GM18861 (cell line): ENCODE results near the gene IQCH.

Source experiments
- ATAC-seq: cut with Tn5 transposase; IDR thresholded peaks from one replicate; pipeline ENCODE4 v1.9.1; 2021; ENCODE audit not compliant: unreplicated experiment

IQCH gene

DNA sequence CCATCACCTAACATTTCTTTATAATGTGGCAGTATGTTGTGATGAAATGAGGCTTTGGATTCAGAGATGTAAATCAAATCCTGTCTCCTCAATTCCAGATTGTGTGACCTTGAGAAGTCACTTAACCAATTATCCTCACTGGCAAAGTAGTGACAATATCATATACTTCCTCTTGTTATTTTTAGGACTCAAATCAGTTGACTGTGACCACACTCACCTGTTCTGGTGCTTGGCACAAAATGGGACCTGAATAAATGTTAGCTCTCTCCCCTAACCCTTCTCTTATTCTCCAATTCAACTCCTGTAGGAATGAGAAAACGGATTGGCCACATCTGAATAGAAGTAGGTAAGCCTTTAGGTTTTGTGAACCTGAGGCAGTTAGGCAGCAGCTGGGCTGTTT lies 42.1 kb downstream of the IQCH start:
- no peak for ATAC-seq

DNA sequence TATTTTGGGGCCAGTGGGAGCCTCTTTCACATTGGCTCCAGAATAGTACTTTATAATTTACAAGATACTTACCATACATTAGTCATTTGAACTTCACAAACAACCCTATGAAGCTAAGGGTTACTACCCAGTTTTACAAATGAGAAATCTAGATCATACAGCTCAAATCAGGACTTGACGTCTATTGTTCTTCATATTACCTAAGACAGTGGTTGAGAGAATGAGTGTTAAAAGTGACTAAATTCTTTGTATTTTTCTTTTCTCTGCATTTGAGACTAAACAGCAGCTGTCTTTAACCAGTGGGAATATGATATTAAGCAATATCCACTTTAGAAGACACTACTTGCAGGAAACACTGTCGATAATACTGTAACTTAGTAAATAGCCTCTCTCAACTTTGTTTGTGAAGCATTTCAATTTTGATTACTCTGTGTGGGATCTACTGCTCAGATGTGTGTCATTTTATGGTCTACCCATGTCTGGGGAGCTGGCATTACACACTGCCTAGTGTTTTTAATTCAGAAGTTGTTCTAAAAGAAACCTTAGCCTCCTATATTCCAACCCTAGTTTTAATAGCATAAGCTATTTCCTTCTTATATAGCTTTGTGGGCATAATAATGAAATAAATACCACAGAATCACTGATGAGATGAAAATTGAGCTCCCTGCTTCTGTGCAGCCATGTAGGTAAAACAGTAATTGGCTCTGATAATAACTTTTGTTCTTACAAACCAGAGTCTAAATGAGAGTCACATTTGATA lies 45.9 kb downstream of the IQCH start:
- ATAC-seq, result no peak

DNA sequence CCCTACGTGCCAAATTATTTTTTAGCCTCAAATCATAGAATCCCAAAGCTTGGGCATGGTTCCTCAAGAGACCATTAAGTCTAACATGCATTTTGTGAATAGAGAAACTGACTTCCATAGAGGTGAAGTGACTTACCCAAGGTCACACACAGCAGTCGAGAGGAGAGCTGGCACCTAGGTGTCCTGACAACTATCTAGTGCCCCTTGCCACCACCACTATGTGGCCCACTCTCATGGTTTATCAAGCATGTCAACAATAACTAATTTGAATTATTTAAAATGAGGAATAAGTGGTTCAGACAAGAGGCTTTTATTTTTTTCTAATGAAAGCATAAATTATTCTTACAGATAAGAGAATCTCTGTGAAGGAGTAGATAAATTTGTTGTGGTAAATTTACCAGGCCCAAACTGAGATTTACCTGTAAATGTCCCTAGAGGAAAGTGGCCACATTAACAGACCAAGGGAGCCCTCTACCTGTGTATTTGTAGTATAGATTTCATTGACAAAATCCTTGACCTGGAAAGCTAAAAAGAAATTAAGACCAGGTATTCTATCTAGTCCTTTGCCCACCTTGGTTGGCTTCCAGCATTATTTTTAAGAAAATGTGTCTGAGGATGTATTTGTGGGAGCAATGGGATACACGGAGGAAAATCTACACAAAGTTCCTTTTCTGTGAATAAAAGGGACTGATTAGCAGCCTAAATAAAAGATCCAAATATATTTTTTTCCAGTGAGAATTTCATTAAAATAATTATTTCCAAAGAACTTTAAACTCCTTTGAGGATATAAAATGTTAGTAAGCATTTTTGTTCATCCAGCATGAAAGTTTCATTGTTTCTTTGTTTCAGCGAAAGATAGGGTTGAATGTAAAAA lies 49.1 kb downstream of the IQCH start:
- ATAC-seq, result no peak

DNA sequence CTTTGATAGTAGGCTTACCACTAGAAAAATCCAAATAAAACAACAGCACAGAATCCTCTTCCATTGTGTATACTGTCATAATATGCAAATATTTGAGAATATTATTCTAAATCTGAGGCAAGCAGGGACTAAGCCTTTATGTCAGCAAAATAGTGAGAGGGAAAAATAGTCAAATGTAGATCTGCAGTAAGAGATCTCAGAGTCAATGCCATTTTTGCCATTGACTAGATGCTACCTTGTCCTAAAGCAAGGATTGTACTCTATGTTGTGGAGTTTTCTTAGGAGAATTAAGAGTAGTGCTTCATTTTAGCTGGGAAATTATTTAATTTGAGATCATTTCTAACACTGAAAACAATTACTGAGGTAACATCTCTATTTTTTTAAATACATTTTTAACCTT lies 50.2 kb downstream of the IQCH start:
- ATAC-seq, result no peak

DNA sequence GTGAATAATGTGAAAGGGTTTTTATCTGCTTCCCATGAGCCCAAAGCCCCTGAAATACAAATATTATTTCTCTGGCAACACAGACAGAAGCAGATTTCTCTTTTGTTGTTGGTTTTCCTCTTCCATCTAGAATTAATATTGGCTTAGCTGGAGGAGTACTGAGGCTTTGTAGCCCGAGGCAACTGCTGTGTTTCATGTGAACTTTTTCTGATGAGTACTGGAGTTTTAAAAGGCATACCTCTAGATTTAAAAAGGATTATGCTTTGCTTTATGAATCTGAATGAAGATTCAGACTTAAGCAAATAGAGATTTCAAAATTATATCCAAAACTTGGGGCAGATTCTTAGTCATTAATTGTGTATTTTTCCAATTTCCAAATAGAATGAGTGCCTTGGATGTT lies 50.9 kb downstream of the IQCH start:
- no peak for ATAC-seq

DNA sequence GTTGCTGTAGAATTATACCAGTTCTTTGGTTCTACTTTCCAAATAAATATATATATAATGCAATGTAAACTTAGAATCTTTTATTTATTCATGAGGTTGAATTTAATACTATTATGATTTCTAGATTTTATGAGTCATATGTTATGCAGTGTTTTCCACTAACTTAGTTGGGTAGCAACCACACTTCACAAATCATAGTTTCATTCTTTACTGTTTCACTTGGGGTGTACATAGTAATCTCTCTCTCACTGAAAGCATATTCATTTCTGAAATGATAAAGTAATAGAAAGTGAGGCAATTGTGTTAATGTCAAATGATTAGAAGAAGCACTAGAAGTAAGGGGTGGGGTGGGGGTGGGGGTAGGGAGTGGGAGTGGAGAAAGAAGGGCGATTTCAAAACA lies 52.6 kb downstream of the IQCH start:
- no peak for ATAC-seq

DNA sequence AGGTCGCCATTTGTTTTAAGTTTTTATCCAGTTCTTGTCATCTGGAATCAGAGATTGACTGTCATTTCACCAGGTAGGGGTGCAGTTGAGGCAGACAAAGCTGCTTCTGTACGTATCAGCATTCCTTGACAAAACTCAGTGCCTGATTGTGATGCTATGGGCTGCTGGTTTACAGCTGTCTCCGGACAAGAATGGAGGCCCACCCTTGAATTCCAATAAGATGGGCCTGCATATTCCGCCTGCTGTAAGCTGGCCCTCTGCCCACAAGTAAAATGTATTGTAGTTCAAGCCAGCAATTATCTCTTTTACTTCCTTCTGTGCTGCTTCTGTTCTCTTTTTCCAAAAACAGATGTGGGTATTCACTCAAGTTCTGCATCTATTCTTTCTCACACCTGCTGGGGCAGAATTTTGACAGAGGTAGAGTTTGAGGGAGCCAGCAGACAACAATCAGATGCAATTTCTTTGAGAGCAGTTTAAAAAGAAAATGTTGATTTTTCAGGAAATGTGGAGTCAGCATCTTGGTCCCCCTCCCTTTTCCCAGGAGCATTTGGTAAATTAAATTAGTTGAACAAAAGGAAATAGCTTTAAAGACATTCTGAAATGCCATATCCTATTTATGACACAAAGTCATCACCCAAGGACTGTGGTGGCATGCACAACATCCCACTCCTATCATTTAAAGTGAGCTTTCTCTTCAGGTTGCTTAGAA lies 53.5 kb downstream of the IQCH start:
- no peak for ATAC-seq

DNA sequence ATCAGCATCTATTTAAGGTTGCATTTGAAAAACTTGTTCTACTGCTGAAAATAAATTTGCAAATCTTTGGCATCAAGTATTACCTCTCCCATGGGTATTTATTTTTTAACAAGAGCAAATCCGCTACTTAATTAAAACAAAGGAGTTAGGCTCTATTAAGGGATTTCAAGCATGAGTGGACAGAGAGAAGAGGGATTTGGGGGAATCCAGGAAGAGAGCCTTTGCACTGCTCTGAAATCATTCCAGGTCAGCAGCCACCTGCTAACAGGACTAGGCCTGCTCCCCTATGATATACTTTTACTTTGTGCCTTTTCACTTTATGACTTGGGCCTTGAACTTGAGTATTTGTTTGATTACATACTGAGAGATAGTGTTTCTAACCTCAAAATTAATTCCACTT lies 57.1 kb downstream of the IQCH start:
- ATAC-seq, result no peak

DNA sequence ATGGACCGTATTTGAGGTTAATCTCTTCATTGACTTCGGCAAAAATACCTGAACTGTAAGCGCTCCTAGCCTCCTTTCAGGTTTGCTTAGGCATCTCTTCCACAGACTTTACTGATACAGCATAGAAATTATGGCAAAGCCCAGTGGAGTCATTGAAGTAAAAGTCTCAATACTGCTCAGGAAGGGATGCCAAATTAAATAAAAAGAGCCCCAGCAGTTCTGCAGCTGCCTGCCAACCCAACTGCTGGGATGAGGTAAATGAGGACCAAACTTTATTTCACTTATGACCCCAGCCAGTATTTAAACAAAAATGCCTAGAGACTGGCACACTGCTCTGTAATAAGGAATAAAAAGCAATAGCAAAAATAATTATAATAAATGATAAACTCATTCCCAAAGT lies 65.4 kb downstream of the IQCH start:
- ATAC-seq, result no peak

DNA sequence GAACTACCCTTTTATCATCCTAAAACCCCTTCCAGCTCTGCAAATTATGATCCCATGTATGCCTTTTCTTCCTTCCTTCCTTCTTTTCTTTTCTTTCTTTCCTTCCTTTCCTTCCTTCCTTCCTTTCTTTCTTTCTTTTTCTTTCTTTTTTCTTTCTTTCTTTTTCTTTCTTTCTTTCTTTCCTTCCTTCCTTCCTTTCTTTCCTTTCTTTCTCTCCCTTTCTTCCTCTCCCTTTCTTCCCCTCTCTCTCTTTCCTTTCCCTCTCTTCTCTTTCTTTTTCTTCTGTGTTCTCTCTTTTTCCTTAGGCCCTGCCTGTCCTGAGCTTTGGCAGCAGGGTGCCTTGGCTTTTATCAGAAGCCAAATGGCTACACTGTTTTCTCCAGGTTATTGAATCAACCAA lies 66.8 kb downstream of the IQCH start:
- ATAC-seq, result no peak

DNA sequence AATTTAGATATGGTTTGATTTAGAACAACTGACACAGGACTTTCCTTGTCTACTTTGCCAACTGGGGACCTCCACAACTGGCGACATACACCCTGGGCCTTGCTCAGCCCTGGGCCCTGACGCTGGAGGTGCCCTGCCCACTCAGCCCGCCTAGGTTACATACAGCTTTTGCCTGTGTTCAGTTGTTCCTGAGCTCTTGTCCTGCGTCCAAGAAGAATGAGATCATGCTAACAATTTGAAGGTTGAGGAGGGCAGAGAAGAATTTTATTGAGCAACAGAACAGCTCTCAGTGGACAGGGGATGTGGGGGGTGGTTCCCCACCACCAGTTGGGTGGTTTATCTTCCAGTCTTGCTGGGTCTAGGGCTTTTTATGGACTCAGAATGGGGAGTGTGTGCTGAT lies 67.9 kb downstream of the IQCH start:
- ATAC-seq, result no peak

DNA sequence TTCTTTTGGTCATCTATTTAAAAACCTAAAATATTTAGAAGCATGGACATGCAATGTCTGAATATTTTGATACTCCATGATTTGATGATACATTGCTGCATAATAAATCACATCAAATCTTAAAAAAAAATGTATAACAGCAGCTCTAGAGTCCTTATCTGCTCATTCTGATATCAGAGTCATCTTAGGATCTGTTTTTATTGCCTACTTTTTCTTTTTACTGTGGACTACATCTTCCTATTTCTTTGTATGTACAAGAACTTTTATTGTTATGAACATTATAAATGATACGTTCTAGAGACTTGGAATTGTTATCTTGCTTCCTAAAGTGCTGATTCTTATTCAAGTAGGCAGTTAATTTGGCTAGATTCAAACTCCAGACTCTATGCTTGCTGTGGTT lies 72.7 kb downstream of the IQCH start:
- no peak for ATAC-seq

DNA sequence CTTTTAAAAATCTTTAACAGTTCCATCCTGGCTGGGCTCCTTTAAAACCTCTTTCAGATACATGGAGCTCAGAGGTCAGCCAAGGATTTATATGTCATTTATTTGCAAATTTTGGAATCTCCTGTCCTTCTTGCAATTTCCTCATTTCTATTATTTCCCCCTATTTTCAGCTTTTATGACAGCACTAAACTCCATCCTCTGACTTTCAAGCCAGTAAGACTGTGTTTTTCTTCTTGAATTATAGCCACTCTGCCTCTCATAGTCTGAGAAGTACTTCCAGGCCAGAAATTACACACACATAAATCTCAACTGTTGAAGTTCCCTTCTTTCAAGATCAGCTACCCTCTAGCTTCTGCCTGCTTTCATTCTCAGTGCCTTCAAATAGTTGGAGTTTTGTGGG lies 73.2 kb downstream of the IQCH start:
- no peak for ATAC-seq

DNA sequence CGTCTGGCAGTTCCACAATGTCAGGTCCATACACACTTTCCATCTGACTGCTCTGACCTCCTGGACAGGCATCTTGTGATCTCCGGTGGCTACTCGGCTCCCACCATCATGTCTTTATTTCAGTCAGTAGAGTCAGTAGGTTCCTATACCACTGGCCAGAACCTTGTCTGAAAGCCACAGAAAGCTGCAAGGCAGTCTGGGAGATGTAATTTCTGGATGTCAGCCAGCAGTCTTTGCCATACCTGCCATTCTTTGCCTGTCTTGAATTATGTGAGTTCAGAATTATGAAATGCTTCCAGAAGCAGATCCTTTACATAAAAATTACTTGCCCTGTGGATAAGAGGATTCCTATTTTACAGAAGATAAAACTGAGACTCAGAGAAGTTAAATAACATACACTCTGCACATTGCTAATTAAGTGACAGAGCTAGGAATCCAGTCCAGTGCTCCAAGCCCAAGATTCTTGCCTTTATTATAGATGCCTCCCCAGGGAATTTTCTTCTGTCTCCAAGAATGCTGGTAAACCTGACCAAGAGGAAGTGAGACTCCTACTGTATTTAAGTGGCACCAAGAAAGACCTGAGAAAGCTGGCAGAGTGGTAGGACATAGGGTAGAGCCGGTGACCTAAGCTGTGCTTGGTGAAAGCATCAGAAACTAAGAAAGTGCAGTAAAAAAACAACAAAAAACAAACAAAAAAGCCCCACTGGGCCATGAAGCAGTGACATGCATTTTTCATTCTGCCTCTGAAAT lies 75.6 kb downstream of the IQCH start:
- ATAC-seq, result no peak

DNA sequence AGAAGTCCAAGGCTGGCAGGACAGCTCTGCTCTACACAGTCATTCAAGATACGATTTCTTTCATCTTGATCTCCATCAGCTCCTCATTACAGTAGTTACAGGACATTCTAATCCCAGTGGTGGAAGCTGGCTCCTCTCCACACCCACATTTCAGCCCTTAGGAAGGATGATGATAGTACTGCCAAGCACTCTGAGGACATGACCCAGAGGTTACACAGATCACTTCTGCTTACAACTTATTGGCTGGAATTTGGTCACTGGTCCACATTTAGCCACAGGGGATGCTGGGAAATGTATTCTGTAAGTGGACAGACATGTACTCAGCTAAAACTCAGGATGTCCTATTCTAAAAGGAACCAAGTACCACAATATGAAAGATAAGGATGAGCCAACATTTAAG lies 77.1 kb downstream of the IQCH start:
- no peak for ATAC-seq

DNA sequence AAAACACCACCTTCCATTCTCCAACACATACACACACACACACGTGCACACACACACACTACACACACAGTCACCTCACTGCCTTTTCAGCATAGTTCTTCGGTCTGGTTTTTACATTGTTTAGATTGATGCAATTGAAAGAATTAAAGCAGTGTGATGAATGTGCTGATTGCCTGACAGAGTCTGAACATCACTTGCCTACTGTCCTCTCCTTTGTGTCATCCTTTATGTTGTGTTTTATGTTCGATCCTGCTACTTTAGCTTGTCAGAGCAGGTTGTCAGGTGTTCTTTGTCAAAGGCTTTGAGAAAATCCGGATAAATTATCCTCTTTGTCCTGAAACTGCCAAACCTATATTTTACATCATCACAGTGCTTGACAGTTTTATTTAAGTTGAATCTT lies 80.4 kb downstream of the IQCH start:
- no peak for ATAC-seq

DNA sequence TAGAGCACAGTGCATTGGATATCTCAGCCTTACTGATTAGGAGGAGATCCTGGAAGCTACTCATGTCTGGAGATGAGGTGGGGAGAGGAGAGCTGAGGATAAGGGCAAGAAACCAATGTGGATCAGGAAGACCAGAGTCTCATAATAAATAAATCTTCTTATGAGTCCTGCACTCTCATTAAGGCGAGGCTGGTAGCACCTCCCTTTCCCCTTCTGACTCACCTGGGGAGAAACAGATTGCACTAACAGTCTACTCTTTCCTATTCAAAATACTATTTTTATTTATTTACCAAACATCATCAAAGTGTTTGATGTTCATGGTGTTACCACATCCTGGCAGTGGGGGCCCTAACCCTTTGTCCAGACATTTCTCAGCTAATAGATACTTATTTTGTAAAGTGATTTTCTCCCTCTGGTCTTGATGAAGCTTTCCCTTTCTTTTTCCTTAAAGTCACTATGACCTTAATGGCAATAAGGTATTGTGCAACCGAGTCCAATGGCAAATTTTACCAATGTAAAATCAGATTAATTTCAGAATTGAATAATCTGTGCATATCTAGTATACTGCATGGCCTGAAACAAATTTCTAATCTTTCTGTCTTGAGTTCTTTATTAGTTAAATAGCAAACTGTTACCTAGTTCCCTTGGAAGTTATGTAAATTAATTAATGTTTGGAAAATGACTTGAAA lies 81.1 kb downstream of the IQCH start:
- no peak for ATAC-seq

DNA sequence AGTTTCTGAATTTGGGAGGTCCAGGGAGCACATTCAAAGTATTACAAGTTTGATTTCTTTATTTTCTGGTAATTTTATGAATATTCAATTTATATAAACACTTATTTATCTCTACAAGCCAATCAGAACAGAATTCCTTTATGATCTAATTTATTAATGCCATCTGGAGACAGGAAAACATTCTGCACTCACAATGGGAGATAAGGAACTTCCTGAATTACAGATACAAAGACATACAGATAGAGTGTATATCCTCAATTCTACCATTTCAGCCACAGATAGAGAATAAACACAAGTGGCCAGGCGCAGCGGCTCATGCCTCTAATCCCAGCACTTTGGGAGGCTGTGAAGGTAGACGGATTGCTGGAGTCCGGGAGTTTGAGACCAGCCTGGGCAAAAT lies 86.0 kb downstream of the IQCH start:
- no peak for ATAC-seq

DNA sequence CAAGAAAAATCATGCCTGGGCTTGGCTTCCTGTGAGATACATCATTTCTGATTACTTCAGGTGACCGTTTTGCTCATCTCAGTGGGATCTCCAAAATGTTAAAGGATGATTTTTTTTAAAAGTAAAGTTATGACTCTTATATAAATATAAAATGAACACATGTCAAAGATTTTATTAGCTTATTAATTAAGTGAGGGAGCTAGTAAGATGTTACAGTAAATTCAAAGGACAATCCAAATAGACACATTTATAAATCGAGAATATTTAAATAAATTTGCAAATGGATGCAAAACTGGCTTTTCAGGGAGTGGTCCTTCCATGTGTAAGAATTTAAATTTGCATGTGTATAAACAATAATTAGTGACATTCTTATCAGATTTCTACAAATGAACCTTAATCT lies 87.0 kb downstream of the IQCH start:
- ATAC-seq, result no peak

DNA sequence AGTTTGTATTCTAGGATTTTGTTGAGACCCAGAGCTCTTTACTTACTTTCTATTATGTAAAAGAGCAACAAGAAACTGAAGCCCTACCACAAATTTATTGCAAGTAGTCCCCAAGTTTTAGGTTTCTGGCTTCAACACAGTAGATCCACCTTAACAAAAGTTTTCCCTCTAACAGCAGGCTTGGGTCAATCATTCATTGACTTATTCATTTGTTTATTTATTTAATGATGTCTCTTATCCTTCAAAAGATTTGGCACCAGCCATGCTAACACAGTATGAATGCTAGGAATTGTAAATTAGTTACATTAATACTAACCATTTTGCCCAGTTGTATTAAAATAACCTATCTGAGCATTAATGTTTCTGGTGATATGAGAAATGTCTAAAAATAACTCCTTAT lies 88.6 kb downstream of the IQCH start:
- ATAC-seq, result no peak

DNA sequence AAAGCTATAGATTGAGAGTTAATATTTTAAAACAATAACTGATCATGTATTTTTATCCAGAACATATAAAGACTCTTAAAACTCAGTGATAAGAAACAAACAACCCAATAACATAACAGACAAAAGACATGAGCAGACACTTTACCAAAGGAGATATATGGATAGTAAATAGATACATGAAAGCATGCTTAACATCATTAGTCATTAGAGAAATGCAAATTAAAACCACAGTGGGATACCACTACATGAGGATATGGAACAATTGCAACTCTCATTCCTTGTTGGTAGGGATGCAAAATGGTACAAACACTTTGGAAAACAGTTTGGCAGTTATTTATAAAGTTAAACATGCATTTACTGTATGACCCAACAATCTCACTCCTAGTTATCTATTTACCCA lies 95.0 kb downstream of the IQCH start:
- no peak for ATAC-seq
